Liver (tissue), 3 donors: ENCODE data around the gene TMPRSS7.

Experiments
- MAX ChIP-seq: IDR thresholded peaks from 2 replicates; pipeline ENCODE4 v1.6.1; 2016; ENCODE audit warnings: antibody characterized with exemption
- RAD21 ChIP-seq, 2 donors: IDR thresholded peaks; 2 replicates each; pipeline ENCODE4 v1.6.1; 2016; ENCODE audit warnings: antibody characterized with exemption in 2 of 2, mild to moderate bottlenecking in 2 of 2
- TAF1 ChIP-seq: conservative IDR thresholded peaks from 2 replicates; pipeline ENCODE4 v1.6.1; 2016; ENCODE audit warnings: antibody characterized with exemption, mild to moderate bottlenecking
- TF ChIP-seq, protein P1 (sequence below): fragments of 150-350 bp; IDR thresholded peaks from 2 replicates; pipeline ENCODE4 v1.5.1; 2017; ENCODE audit warnings: improper control_type of control experiment, low read depth, low read length; ENCODE audit not compliant: missing input control
- TF ChIP-seq, protein P2 (sequence below): IDR thresholded peaks from 2 replicates; pipeline ENCODE4 v1.6.1; 2016; ENCODE audit warnings: antibody characterized with exemption
- donor health status: healthy.
- donor health status: healthy.

DNA sequence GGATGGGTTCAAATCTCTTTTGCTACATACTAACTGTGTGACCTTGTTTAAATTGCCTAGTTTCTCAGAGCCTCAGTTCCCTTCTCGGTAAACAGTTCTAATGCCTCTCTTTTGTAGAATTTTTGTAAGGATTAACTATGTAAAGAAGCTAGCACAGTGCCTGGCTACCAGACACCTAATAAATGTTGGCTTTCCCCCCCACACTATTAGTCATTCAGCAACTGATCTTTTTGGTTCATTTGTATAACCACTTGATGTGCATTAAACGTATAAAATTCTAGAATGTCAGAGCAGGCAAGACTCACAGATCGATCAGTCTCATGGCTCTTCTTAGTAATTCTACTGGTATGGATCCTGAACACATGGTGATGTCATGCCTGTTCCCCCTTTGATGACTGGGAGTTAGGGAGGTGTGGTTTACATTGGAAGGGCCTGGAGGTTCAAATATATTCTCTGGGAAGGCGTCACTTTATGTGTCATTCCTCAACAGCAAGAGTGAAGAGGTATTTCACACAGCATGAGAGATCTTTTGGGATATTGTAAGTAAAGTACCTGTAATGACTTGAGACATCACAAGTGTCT, 29.4 kb upstream of the TMPRSS7 start:
- no peak for TF ChIP-seq RAD21 (IDR thresholded peaks at IDR 0.05)
- TF ChIP-seq, protein P1, sequence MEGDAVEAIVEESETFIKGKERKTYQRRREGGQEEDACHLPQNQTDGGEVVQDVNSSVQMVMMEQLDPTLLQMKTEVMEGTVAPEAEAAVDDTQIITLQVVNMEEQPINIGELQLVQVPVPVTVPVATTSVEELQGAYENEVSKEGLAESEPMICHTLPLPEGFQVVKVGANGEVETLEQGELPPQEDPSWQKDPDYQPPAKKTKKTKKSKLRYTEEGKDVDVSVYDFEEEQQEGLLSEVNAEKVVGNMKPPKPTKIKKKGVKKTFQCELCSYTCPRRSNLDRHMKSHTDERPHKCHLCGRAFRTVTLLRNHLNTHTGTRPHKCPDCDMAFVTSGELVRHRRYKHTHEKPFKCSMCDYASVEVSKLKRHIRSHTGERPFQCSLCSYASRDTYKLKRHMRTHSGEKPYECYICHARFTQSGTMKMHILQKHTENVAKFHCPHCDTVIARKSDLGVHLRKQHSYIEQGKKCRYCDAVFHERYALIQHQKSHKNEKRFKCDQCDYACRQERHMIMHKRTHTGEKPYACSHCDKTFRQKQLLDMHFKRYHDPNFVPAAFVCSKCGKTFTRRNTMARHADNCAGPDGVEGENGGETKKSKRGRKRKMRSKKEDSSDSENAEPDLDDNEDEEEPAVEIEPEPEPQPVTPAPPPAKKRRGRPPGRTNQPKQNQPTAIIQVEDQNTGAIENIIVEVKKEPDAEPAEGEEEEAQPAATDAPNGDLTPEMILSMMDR = no peak
- TF ChIP-seq, protein P2, sequence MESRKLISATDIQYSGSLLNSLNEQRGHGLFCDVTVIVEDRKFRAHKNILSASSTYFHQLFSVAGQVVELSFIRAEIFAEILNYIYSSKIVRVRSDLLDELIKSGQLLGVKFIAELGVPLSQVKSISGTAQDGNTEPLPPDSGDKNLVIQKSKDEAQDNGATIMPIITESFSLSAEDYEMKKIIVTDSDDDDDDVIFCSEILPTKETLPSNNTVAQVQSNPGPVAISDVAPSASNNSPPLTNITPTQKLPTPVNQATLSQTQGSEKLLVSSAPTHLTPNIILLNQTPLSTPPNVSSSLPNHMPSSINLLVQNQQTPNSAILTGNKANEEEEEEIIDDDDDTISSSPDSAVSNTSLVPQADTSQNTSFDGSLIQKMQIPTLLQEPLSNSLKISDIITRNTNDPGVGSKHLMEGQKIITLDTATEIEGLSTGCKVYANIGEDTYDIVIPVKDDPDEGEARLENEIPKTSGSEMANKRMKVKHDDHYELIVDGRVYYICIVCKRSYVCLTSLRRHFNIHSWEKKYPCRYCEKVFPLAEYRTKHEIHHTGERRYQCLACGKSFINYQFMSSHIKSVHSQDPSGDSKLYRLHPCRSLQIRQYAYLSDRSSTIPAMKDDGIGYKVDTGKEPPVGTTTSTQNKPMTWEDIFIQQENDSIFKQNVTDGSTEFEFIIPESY = no peak
- no peak for TF ChIP-seq TAF1
- no peak for TF ChIP-seq MAX
